ENCODE results near the gene HCK.

- TF ChIP-seq CTCF (IDR thresholded peaks at IDR 0.05) = no peak
- no peak for TF ChIP-seq POLR2A (IDR thresholded peaks at IDR 0.05)
Observed at GRCh38 chr20:32003325-32003724, 48.7 kb upstream of the HCK start.

All from lower leg skin (tissue), 3 donors.